WTC11 (cell line): ENCODE results near the gene CDC25A. TPM values are rescaled to one million over a fixed set of nuclear protein-coding genes. Genes with fewer than 3 reads are reported as not detected.

Source experiments
- ATAC-seq: fragments of 200-7000 bp; cut with Tn5 transposase; 2 replicates; pipeline ENCODE4 v1.10.0; 2021; ENCODE audit warnings: mild to moderate bottlenecking, moderate library complexity
- CTCF ChIA-PET: fragments of 300-600 bp; sonication (Branson Sonifier 250); formaldehyde crosslinking; loops from one replicate; lab custom pipeline; 2021; ENCODE audit warnings: antibody characterized with exemption; lab: Charles Lee
- POLR2A ChIA-PET: fragments of 350-600 bp; sonication (Branson Sonifier 250); formaldehyde crosslinking; loops from one replicate; lab custom pipeline; 2021; ENCODE audit warnings: antibody characterized with exemption; lab: Charles Lee
- DNase-seq: peaks from one replicate; pipeline ENCODE4 v3.0.0; 2021; ENCODE audit warnings: low spot score
- H3K27ac Mint-ChIP-seq: 2 replicates; pipeline ENCODE4 v1.8.0; 2021; ENCODE audit warnings: mixed read lengths
- H3K27me3 Mint-ChIP-seq: 2 replicates; pipeline ENCODE4 v1.8.0; 2021; ENCODE audit warnings: low read depth, mild to moderate bottlenecking, moderate library complexity, mixed read lengths
- H3K36me3 Mint-ChIP-seq: 2 replicates; pipeline ENCODE4 v1.8.0; 2021; ENCODE audit warnings: mixed read lengths
- H3K4me1 Mint-ChIP-seq: 2 replicates; pipeline ENCODE4 v1.8.0; 2022; ENCODE audit warnings: mixed read lengths
- H3K4me3 Mint-ChIP-seq: 2 replicates; pipeline ENCODE4 v1.8.0; 2021; ENCODE audit warnings: mild to moderate bottlenecking, moderate library complexity, mixed read lengths
- H3K9me3 Mint-ChIP-seq: 2 replicates; pipeline ENCODE4 v1.8.0; 2021; ENCODE audit warnings: mixed read lengths
- FOXP1 ChIP-seq: sonication (generic); formaldehyde crosslinking; IDR thresholded peaks from 2 replicates; pipeline ENCODE4 v1.8.0; 2022; ENCODE audit warnings: missing genetic modification reagents, mild to moderate bottlenecking, moderate library complexity, borderline replicate concordance
- JAZF1 ChIP-seq: fragments of 250-450 bp; sonication (Bioruptor Pico); IDR thresholded peaks from 2 replicates; pipeline ENCODE4 v1.9.0; 2021; ENCODE audit warnings: moderate library complexity, mild to moderate bottlenecking, inconsistent platforms
- JUN ChIP-seq: sonication (generic); formaldehyde crosslinking; IDR thresholded peaks from 2 replicates; pipeline ENCODE4 v1.8.0; 2023; ENCODE audit warnings: mild to moderate bottlenecking, missing genetic modification reagents
- MYBL2 ChIP-seq: sonication (generic); formaldehyde crosslinking; IDR thresholded peaks from 2 replicates; pipeline ENCODE4 v1.8.1; 2023; ENCODE audit warnings: mild to moderate bottlenecking, moderate library complexity, missing genetic modification reagents
- SOX15 ChIP-seq: fragments of 250-450 bp; sonication (Bioruptor Pico); IDR thresholded peaks from 2 replicates; pipeline ENCODE4 v1.9.0; 2021; ENCODE audit warnings: mild to moderate bottlenecking
- ZNF121 ChIP-seq: sonication (generic); formaldehyde crosslinking; IDR thresholded peaks from 2 replicates; pipeline ENCODE4 v1.8.0; 2023; ENCODE audit warnings: missing genetic modification reagents
- ZNF219 ChIP-seq: sonication (generic); formaldehyde crosslinking; IDR thresholded peaks from 2 replicates; pipeline ENCODE4 v1.8.0; 2023; ENCODE audit warnings: missing genetic modification reagents, mild to moderate bottlenecking, borderline replicate concordance
- ZNF263 ChIP-seq: sonication (generic); formaldehyde crosslinking; IDR thresholded peaks from 2 replicates; pipeline ENCODE4 v1.8.1; 2022; ENCODE audit warnings: low read depth, mild to moderate bottlenecking, moderate library complexity, missing genetic modification reagents
- ZNF396 ChIP-seq: fragments of 250-450 bp; sonication (Bioruptor Pico); IDR thresholded peaks from 2 replicates; pipeline ENCODE4 v1.8.0; 2021; ENCODE audit warnings: mild to moderate bottlenecking, moderate library complexity, borderline replicate concordance
- ZNF423 ChIP-seq: fragments of 250-450 bp; sonication (Bioruptor Pico); IDR thresholded peaks from 2 replicates; pipeline ENCODE4 v2.1.2; 2022; ENCODE audit warnings: mild to moderate bottlenecking, moderate library complexity
- total RNA-seq: library from RNA; stranded (reverse); gene quantifications from 3 replicates; pipeline ENCODE4 v1.2.3, GENCODE V29; 2021
- TF ChIP-seq, protein P1 (sequence below): sonication (generic); formaldehyde crosslinking; IDR thresholded peaks from 2 replicates; pipeline ENCODE4 v1.8.0; 2022; ENCODE audit warnings: missing genetic modification reagents
- TF ChIP-seq, protein P2 (sequence below): sonication (generic); formaldehyde crosslinking; IDR thresholded peaks from 2 replicates; pipeline ENCODE4 v1.8.0; 2023; ENCODE audit warnings: missing genetic modification reagents, mild to moderate bottlenecking, borderline replicate concordance
- TF ChIP-seq, protein P3 (sequence below): sonication (generic); formaldehyde crosslinking; IDR thresholded peaks from 2 replicates; pipeline ENCODE4 v1.8.0; 2023; ENCODE audit warnings: missing genetic modification reagents
- TF ChIP-seq, protein P4 (sequence below): sonication (generic); formaldehyde crosslinking; conservative IDR thresholded peaks from 2 replicates; pipeline ENCODE4 v1.8.1; 2022; ENCODE audit warnings: mild to moderate bottlenecking, missing genetic modification reagents
- TF ChIP-seq, protein P5 (sequence below): fragments of 250-450 bp; sonication (Bioruptor Pico); IDR thresholded peaks from 2 replicates; pipeline ENCODE4 v1.9.0; 2021; ENCODE audit warnings: moderate library complexity, mild to moderate bottlenecking, inconsistent platforms, borderline replicate concordance
- TF ChIP-seq, protein P6 (sequence below): fragments of 250-450 bp; sonication (Bioruptor Pico); IDR thresholded peaks from 2 replicates; pipeline ENCODE4 v2.1.2; 2022; ENCODE audit warnings: mild to moderate bottlenecking, moderate library complexity

Gene CDC25A
- total RNA-seq, 1 experiment from 2014 or later: 57.6 TPM

DNA sequence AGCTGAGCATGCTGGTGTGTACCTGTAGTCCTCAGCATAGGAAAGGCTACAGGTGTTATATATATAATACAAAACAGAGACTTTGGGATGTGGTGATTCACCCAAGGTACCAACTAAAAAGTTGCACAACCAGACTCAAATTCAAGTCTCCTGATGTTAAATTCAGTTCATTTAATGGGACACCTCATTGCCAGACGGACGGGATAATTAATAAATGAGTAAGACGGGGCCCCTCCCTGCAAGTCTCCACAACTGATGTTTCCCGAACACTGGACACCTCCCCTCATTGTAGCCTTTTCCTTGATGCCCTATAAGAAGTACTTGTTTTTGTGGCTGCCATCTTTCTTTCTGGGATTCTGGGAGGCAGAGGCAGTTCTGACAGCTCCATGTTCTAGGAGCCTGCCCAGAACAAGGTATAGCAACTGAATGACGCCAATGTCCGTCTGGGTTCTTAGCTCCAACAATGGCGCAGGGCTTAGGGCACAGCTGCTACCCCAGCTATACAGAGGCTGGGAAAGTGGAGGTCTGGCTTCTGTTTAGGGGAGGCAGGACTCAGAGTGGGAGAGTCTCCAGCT, 50.7 kb downstream of the CDC25A start (continued):
- TF ChIP-seq, protein P1, sequence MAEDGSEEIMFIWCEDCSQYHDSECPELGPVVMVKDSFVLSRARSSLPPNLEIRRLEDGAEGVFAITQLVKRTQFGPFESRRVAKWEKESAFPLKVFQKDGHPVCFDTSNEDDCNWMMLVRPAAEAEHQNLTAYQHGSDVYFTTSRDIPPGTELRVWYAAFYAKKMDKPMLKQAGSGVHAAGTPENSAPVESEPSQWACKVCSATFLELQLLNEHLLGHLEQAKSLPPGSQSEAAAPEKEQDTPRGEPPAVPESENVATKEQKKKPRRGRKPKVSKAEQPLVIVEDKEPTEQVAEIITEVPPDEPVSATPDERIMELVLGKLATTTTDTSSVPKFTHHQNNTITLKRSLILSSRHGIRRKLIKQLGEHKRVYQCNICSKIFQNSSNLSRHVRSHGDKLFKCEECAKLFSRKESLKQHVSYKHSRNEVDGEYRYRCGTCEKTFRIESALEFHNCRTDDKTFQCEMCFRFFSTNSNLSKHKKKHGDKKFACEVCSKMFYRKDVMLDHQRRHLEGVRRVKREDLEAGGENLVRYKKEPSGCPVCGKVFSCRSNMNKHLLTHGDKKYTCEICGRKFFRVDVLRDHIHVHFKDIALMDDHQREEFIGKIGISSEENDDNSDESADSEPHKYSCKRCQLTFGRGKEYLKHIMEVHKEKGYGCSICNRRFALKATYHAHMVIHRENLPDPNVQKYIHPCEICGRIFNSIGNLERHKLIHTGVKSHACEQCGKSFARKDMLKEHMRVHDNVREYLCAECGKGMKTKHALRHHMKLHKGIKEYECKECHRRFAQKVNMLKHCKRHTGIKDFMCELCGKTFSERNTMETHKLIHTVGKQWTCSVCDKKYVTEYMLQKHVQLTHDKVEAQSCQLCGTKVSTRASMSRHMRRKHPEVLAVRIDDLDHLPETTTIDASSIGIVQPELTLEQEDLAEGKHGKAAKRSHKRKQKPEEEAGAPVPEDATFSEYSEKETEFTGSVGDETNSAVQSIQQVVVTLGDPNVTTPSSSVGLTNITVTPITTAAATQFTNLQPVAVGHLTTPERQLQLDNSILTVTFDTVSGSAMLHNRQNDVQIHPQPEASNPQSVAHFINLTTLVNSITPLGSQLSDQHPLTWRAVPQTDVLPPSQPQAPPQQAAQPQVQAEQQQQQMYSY (CRISPR knock-in tag): no peak
- TF ChIP-seq, protein P2, sequence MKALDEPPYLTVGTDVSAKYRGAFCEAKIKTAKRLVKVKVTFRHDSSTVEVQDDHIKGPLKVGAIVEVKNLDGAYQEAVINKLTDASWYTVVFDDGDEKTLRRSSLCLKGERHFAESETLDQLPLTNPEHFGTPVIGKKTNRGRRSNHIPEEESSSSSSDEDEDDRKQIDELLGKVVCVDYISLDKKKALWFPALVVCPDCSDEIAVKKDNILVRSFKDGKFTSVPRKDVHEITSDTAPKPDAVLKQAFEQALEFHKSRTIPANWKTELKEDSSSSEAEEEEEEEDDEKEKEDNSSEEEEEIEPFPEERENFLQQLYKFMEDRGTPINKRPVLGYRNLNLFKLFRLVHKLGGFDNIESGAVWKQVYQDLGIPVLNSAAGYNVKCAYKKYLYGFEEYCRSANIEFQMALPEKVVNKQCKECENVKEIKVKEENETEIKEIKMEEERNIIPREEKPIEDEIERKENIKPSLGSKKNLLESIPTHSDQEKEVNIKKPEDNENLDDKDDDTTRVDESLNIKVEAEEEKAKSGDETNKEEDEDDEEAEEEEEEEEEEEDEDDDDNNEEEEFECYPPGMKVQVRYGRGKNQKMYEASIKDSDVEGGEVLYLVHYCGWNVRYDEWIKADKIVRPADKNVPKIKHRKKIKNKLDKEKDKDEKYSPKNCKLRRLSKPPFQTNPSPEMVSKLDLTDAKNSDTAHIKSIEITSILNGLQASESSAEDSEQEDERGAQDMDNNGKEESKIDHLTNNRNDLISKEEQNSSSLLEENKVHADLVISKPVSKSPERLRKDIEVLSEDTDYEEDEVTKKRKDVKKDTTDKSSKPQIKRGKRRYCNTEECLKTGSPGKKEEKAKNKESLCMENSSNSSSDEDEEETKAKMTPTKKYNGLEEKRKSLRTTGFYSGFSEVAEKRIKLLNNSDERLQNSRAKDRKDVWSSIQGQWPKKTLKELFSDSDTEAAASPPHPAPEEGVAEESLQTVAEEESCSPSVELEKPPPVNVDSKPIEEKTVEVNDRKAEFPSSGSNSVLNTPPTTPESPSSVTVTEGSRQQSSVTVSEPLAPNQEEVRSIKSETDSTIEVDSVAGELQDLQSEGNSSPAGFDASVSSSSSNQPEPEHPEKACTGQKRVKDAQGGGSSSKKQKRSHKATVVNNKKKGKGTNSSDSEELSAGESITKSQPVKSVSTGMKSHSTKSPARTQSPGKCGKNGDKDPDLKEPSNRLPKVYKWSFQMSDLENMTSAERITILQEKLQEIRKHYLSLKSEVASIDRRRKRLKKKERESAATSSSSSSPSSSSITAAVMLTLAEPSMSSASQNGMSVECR (CRISPR knock-in tag): no peak
- TF ChIP-seq, protein P3, sequence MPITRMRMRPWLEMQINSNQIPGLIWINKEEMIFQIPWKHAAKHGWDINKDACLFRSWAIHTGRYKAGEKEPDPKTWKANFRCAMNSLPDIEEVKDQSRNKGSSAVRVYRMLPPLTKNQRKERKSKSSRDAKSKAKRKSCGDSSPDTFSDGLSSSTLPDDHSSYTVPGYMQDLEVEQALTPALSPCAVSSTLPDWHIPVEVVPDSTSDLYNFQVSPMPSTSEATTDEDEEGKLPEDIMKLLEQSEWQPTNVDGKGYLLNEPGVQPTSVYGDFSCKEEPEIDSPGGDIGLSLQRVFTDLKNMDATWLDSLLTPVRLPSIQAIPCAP (CRISPR knock-in tag): no peak
- TF ChIP-seq ZNF263 (CRISPR knock-in tag): no peak

DNA sequence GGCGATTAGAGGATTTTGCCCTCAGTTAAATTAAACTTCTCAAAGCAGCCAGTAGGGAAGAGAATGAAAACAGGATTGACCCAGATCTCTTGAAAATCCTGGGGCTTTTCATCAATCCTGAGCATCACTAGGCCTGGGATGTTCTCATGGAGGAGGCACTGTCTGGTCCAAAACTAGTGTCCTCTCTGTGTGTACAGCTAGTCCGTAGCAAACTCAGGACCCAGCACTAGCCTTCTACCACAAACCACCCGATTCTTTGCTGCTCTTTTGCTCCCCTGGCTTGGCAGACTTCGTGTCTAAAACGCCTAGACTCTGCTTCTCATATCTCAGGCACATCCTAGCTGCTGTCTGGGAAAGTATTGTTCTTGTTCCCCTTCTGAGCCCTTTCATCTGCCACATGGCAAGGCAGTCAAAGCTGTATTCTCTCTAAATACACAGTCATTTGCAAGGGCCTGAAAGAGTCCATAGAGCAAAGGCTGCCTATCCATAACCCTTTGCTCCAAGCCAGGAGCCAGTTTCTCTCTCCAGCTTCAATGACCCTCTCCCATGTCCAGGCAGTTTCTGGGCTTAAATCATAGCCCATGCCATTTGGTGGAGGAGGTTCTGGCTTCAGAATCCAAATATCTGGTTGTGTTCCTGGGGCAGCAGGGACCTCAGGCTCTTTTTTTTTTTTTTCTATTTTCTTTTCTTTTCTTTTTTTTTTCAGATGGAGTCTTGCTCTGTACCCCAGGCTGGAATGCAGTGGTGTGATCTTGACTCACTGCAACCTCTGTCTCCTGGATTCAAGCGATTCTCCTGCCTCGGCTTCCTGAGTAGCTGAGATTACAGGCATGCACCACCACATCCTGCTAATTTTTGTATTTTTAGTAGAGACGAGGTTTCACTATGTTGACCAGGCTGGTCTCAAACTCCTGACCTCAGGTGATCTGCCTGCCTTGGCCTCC, 52.4 kb downstream of the CDC25A start:
- H3K27me3 Mint-ChIP-seq: no peaks in the 10 kb centered on the region
- H3K4me3 Mint-ChIP-seq: no peak overlapping the region
- no peaks in the 10 kb centered on the region for H3K36me3 Mint-ChIP-seq
- DNase-seq (no peak), ATAC-seq (no peak)
- no peak overlapping the region for H3K27ac Mint-ChIP-seq
- TF ChIP-seq FOXP1 (CRISPR knock-in tag) (no peak), SOX15 (CRISPR knock-in tag) (no peak), ZNF263 (CRISPR knock-in tag) (no peak), JAZF1 (CRISPR knock-in tag) (no peak), ZNF423 (CRISPR knock-in tag) (no peak), ZNF121 (no peak), JUN (no peak), ZNF219 (CRISPR knock-in tag) (no peak), MYBL2 (CRISPR knock-in tag) (no peak), ZNF396 (no peak)
- TF ChIP-seq, protein P4, sequence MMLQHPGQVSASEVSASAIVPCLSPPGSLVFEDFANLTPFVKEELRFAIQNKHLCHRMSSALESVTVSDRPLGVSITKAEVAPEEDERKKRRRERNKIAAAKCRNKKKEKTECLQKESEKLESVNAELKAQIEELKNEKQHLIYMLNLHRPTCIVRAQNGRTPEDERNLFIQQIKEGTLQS (CRISPR knock-in tag): no peak
- TF ChIP-seq, protein P5, sequence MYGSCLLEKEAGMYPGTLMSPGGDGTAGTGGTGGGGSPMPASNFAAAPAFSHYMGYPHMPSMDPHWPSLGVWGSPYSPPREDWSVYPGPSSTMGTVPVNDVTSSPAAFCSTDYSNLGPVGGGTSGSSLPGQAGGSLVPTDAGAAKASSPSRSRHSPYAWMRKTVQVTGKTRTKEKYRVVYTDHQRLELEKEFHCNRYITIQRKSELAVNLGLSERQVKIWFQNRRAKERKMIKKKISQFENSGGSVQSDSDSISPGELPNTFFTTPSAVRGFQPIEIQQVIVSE (CRISPR knock-in tag): no peak
- TF ChIP-seq, protein P6, sequence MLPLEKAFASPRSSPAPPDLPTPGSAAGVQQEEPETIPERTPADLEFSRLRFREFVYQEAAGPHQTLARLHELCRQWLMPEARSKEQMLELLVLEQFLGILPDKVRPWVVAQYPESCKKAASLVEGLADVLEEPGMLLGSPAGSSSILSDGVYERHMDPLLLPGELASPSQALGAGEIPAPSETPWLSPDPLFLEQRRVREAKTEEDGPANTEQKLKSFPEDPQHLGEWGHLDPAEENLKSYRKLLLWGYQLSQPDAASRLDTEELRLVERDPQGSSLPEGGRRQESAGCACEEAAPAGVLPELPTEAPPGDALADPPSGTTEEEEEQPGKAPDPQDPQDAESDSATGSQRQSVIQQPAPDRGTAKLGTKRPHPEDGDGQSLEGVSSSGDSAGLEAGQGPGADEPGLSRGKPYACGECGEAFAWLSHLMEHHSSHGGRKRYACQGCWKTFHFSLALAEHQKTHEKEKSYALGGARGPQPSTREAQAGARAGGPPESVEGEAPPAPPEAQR (CRISPR knock-in tag): no peak
- ChIA-PET POLR2A (no interaction called here), CTCF (interaction anchor here (2.0 kb wide), 1 partner anchor 16 kb away, joined by 9 read pairs; no protein-coding TSS in a partner anchor)
- peaks cover 4% of the 10 kb centered on the region; the same call in 1 of the 2 replicates for H3K9me3 Mint-ChIP-seq
- H3K4me1 Mint-ChIP-seq: peaks cover 5% of the 10 kb centered on the region
